HG03175 (cell line): ENCODE measurements around the gene ZNF540.
A peak's percentile ranks its signal among the peaks of the same experiment; 100 is the strongest.
"Not testable (repeated sequence)": the region's sequence is repeated elsewhere in the genome, so short reads cannot be mapped to it uniquely, and the experiment has no call there.

Experiments
- ATAC-seq: cut with Tn5 transposase; IDR thresholded peaks from one replicate; pipeline ENCODE4 v1.9.1; 2021; ENCODE audit warnings: mild to moderate bottlenecking, moderate library complexity; ENCODE audit not compliant: unreplicated experiment

The ZNF540 gene

GRCh38 chr19:37594304-37594981 lies at the start of gene ZNF540, which contains the start of gene ZNF571:
ZNF540 (plus strand) TSS chr19:37594876; CDS start chr19:37598448, 3,572 bp downstream.
ZNF571 (minus strand) TSS chr19:37594792; CDS start chr19:37586676, 8,116 bp downstream.
- peak; percentile 98 for ATAC-seq

- no peak for ATAC-seq
Observed at GRCh38 chr19:37551129-37551993, 43.3 kb upstream of the ZNF540 start.

- ATAC-seq, result no peak
Observed at GRCh38 chr19:37563518-37563917, 31.2 kb upstream of the ZNF540 start.

- no peak for ATAC-seq
Observed at GRCh38 chr19:37564624-37565369, 29.9 kb upstream of the ZNF540 start.

GRCh38 chr19:37565370-37565669 lies 29.4 kb upstream of the ZNF540 start:
- no peak for ATAC-seq

- no peak for ATAC-seq
Observed at GRCh38 chr19:37572203-37572602, 22.5 kb upstream of the ZNF540 start.

GRCh38 chr19:37583340-37583739 lies 11.3 kb upstream of the ZNF540 start:
- no peak for ATAC-seq

- ATAC-seq, result no peak
Observed at GRCh38 chr19:37593996-37594303, 726 bp upstream of the ZNF540 start.

GRCh38 chr19:37594982-37595382 lies 306 bp downstream of the ZNF540 start:
- ATAC-seq, result peak; percentile 25

GRCh38 chr19:37635076-37636056 lies 40.7 kb downstream of the ZNF540 start:
- ATAC-seq, result no peak

- no peak for ATAC-seq
Observed at GRCh38 chr19:37654118-37654517, 59.4 kb downstream of the ZNF540 start.

- ATAC-seq, result peak; percentile 44
Observed at GRCh38 chr19:37654629-37655300, 60.1 kb downstream of the ZNF540 start.

GRCh38 chr19:37655301-37655688 lies 60.6 kb downstream of the ZNF540 start, which contains the start of gene ZFP30:
ZFP30 (minus strand) TSS chr19:37655465; CDS start chr19:37647822, 7,643 bp downstream.
- peak; percentile 67 for ATAC-seq

GRCh38 chr19:37655689-37656371 lies 61.2 kb downstream of the ZNF540 start:
- peak; percentile 63 for ATAC-seq

GRCh38 chr19:37657157-37657556 lies 62.5 kb downstream of the ZNF540 start:
- ATAC-seq, result not testable (repeated sequence)
